Measurements from ENCODE around the gene OR52E2. TPM values are rescaled to one million over a fixed set of nuclear protein-coding genes. Genes with fewer than 3 reads are reported as not detected.

OR52E2 gene
- polyA plus RNA-seq, 3 donors, result not detected

GRCh38 chr11:5096011-5096410, 36.6 kb upstream of the OR52E2 start:
- H3K27ac Mint-ChIP-seq, result no peak overlapping the region

GRCh38 chr11:5092821-5093585, 33.6 kb upstream of the OR52E2 start:
- Mint-ChIP-seq H3K27me3 (ENCODE audit: low read depth in 3 of 3) (peaks cover 0 to 2% (median 0%) of the 10 kb centered on the region in 3 donors), H3K36me3 (no peaks in the 10 kb centered on the region), H3K27ac (no peak overlapping the region), H3K9me3 (no peaks in the 10 kb centered on the region), H3K4me3 (no peak overlapping the region), H3K4me1 (no peaks in the 10 kb centered on the region)
- 83% methylated on average over 1 of the region's 8 CpGs for WGBS (ENCODE audit: insufficient coverage)
- DNase-seq, result no peak
- no peak overlapping the region for H3K4me2 ChIP-seq (replicated peaks; ENCODE audit: extremely low read depth, low read length, poor library complexity, severe bottlenecking)
- no peaks in the 10 kb centered on the region for H3K27me3 ChIP-seq (ENCODE audit: control insufficient read depth in 2 of 2, insufficient read depth in 2 of 2, low read length in 2 of 2)
- no peaks in the 10 kb centered on the region for H3K79me2 ChIP-seq (ENCODE audit: insufficient read depth, low read length)
- intact Hi-C loops (cut with micrococcal nuclease), result no loop called here
- no peak for TF ChIP-seq CTCF (IDR thresholded peaks at IDR 0.05)
- H3K36me3 ChIP-seq (replicated peaks in 1 of 2; ENCODE audit: control insufficient read depth in 1 of 2, insufficient read depth in 2 of 2, low read length in 2 of 2), result no peaks in the 10 kb centered on the region
- H3K9ac ChIP-seq (ENCODE audit: insufficient read depth, low read length, poor library complexity, severe bottlenecking), result no peak overlapping the region
- no peak overlapping the region for H3K4me3 ChIP-seq (replicated peaks in 1 of 3; ENCODE audit: low read depth in 2 of 3, low read length in 3 of 3)
- H3K4me1 ChIP-seq (ENCODE audit: control insufficient read depth in 1 of 2, insufficient read depth in 2 of 2, low read length in 2 of 2), result no peaks in the 10 kb centered on the region
- no peak overlapping the region for H2AFZ ChIP-seq (ENCODE audit: insufficient read depth, low read depth, low read length, poor library complexity, severe bottlenecking)
- no peaks in the 10 kb centered on the region for H3K9me3 ChIP-seq (replicated peaks in 1 of 2; ENCODE audit: control insufficient read depth in 1 of 2, insufficient read depth in 1 of 2, low read length in 2 of 2)
- H4K20me1 ChIP-seq (ENCODE audit: insufficient read depth, low read length), result no peaks in the 10 kb centered on the region
- H3K27ac ChIP-seq (ENCODE audit: low read depth in 1 of 2, low read length in 2 of 2), result no peak overlapping the region

More at GRCh38 chr11:5096011-5096410, 36.6 kb upstream of the OR52E2 start:
- no peaks in the 10 kb centered on the region for H4K20me1 ChIP-seq (ENCODE audit: insufficient read depth, low read length)
- no peaks in the 10 kb centered on the region for H3K36me3 ChIP-seq (replicated peaks in 1 of 2; ENCODE audit: control insufficient read depth in 1 of 2, insufficient read depth in 2 of 2, low read length in 2 of 2)
- no peak overlapping the region for H3K9ac ChIP-seq (ENCODE audit: insufficient read depth, low read length, poor library complexity, severe bottlenecking)
- peaks cover 0 to 2% (median 2%) of the 10 kb centered on the region in 3 donors for H3K27me3 Mint-ChIP-seq (ENCODE audit: low read depth in 3 of 3)
- H3K4me3 ChIP-seq (replicated peaks in 1 of 3; ENCODE audit: low read depth in 2 of 3, low read length in 3 of 3), result no peak overlapping the region
- no peak overlapping the region for H2AFZ ChIP-seq (ENCODE audit: insufficient read depth, low read depth, low read length, poor library complexity, severe bottlenecking)
- no peaks in the 10 kb centered on the region for H3K27me3 ChIP-seq (ENCODE audit: control insufficient read depth in 2 of 2, insufficient read depth in 2 of 2, low read length in 2 of 2)
- no peak overlapping the region for H3K4me2 ChIP-seq (replicated peaks; ENCODE audit: extremely low read depth, low read length, poor library complexity, severe bottlenecking)
- H3K79me2 ChIP-seq (ENCODE audit: insufficient read depth, low read length), result no peaks in the 10 kb centered on the region
- H3K4me1 ChIP-seq (ENCODE audit: control insufficient read depth in 1 of 2, insufficient read depth in 2 of 2, low read length in 2 of 2), result no peaks in the 10 kb centered on the region
- no peaks in the 10 kb centered on the region for H3K9me3 ChIP-seq (replicated peaks in 1 of 2; ENCODE audit: control insufficient read depth in 1 of 2, insufficient read depth in 1 of 2, low read length in 2 of 2)
- WGBS (ENCODE audit: insufficient coverage), result no CpG with 5 or more reads among the region's 2 CpGs
- no peak overlapping the region for H3K27ac ChIP-seq (ENCODE audit: low read depth in 1 of 2, low read length in 2 of 2)
- TF ChIP-seq CTCF (IDR thresholded peaks at IDR 0.05), result no peak
- H3K4me1 Mint-ChIP-seq, result no peaks in the 10 kb centered on the region
- no peaks in the 10 kb centered on the region for H3K9me3 Mint-ChIP-seq
- H3K36me3 Mint-ChIP-seq, result no peaks in the 10 kb centered on the region
- no peak for DNase-seq
- intact Hi-C loops (cut with micrococcal nuclease), result no loop called here
- H3K4me3 Mint-ChIP-seq, result no peak overlapping the region

All from CD14-positive monocyte (primary cell).